ENCODE data around the gene TRPM7. TPM values are rescaled to one million over a fixed set of nuclear protein-coding genes. Genes with fewer than 3 reads are reported as not detected.

The TRPM7 gene
- total RNA-seq, 1 donor from 2014 or later = 34.5 TPM

- no peak for TF ChIP-seq CTCF (IDR thresholded peaks at IDR 0.05)
- DNase-seq (ENCODE audit: low spot score) = no peak
- Mint-ChIP-seq H3K4me1 (ENCODE audit: low read depth) (no peaks in the 10 kb centered on the region), H3K27ac (ENCODE audit: unreplicated experiment) (no peak overlapping the region), H3K4me3 (ENCODE audit: unreplicated experiment) (no peak overlapping the region), H3K27me3 (ENCODE audit: low read depth) (no peaks in the 10 kb centered on the region), H3K9me3 (ENCODE audit: low read depth) (no peaks in the 10 kb centered on the region), H3K36me3 (ENCODE audit: low read depth) (peaks cover 22% of the 10 kb centered on the region)
These were observed 128.6 kb downstream of the TRPM7 start for GRCh38 chr15:50558012-50558411.

DNA sequence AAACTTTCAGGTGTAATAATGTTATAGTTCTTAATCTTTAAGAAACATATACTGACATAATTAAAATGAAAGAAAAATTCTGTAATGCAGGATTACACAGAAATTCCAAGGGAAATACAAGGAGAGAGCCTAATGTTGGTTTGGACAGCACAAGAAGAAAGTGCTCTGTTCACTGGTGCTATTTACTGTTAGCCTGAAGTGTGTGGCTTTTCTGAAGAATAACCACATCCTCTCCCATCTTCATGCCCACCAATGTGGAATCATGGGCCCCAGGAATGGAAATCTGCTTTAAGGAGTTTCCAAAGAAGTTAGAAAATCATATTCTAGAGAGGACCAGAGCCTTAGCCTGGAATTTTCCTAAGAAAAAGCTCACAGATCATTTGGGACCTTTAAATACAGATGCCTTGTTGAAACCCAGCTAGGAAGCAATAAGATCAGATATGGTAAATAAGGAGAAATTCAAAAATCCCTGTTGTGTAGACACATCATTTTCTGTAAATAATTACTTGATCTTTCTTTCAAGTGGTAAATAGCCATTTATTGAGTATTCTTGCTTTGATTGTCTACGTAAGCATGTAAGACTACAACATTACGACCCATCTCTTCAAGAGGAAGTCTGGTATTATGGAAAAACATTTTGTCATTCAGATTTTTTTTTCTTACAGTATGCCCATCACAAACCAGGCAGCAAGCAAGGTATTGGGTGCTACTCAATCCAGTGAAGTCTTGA, 129.8 kb downstream of the TRPM7 start:
- Mint-ChIP-seq H3K9me3 (ENCODE audit: low read depth) (no peaks in the 10 kb centered on the region), H3K4me1 (ENCODE audit: low read depth) (no peaks in the 10 kb centered on the region), H3K27me3 (ENCODE audit: low read depth) (no peaks in the 10 kb centered on the region), H3K36me3 (ENCODE audit: low read depth) (peaks cover 18% of the 10 kb centered on the region), H3K27ac (ENCODE audit: unreplicated experiment) (no peak overlapping the region), H3K4me3 (ENCODE audit: unreplicated experiment) (no peak overlapping the region)
- no peak for DNase-seq (ENCODE audit: low spot score)
- TF ChIP-seq CTCF (IDR thresholded peaks at IDR 0.05) = no peak

DNA sequence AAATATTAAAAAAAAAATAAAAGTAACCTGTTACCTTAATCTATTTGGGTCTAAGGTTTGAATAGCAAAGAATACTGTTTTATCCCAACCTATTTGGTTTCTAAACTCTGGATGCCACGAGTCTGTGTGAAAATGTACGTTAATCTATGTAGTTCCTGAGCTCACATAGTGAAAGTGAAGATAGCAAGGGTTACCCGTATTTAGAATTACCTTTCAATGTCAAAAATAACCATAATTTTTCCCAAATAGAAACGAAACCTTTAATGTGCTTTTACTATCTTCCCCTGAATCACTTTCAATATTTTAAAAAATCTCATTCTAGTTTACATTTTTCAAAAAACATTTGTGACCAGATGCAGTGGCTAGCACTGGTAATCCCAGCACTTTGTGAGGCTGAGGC, 134.4 kb downstream of the TRPM7 start:
- H3K27ac Mint-ChIP-seq (ENCODE audit: unreplicated experiment) = no peak overlapping the region
- H3K4me3 Mint-ChIP-seq (ENCODE audit: unreplicated experiment) = no peak overlapping the region
- H3K9me3 Mint-ChIP-seq (ENCODE audit: low read depth) = no peaks in the 10 kb centered on the region
- no peak for DNase-seq (ENCODE audit: low spot score)
- H3K36me3 Mint-ChIP-seq (ENCODE audit: low read depth) = peaks cover 13% of the 10 kb centered on the region
- no peaks in the 10 kb centered on the region for H3K27me3 Mint-ChIP-seq (ENCODE audit: low read depth)
- peaks cover 3% of the 10 kb centered on the region for H3K4me1 Mint-ChIP-seq (ENCODE audit: low read depth)
- no peak for TF ChIP-seq CTCF (IDR thresholded peaks at IDR 0.05)

DNA sequence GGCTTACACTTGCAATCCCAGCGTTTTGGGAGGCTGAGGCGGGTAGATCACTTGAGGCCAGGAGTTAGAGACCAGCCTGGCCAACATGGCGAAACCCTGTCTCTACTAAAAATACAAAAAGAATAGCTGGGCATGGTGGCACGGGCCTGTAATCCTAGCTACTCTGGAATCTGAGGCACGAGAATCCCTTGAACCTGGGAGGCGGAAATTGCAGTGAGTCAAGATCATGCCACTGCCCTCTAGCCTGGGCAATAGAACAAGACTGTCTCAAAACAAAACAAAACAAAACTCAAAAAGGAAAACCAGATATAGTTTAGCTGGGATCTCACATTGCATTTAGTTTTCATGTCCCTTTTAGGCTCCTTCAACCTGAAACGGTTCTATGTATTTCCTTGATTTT, 137.3 kb downstream of the TRPM7 start:
- Mint-ChIP-seq H3K27ac (ENCODE audit: unreplicated experiment) (no peak overlapping the region), H3K9me3 (ENCODE audit: low read depth) (no peaks in the 10 kb centered on the region), H3K4me3 (ENCODE audit: unreplicated experiment) (no peak overlapping the region), H3K36me3 (ENCODE audit: low read depth) (peaks cover 4% of the 10 kb centered on the region), H3K27me3 (ENCODE audit: low read depth) (no peaks in the 10 kb centered on the region), H3K4me1 (ENCODE audit: low read depth) (peaks cover 3% of the 10 kb centered on the region)
- TF ChIP-seq CTCF (IDR thresholded peaks at IDR 0.05) = no peak
- no peak for DNase-seq (ENCODE audit: low spot score)

DNA sequence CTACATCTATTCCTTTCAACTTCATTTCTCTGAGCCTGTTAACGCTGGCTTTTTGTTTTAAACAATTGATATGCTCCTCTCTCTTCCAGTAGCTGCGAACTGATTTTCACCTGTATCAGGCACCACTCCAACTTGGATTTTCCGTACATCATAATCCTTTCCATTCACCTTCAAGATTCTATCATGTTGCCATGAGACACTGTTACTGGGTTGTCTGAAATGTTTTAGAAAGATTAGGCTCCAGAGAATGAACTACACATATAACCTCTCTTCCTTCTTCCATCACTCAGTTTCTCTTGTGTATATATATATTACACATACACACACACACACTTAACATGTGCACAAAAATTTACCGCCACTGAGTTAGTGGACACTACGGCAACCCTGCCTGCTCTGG, 140.0 kb downstream of the TRPM7 start, which contains the start of gene USP50:
Gene USP50, minus strand, starts transcription at position 101 of the 400 bp plus-strand sequence. CDS start 141 bp downstream, outside the sequence.
- DNase-seq (ENCODE audit: low spot score) = no peak
- no peak within 1 kb of the TSS for H3K27ac Mint-ChIP-seq (ENCODE audit: unreplicated experiment)
- peaks cover 3% of the 10 kb centered on the region for H3K36me3 Mint-ChIP-seq (ENCODE audit: low read depth)
- peaks cover 18% of the 10 kb centered on the region for H3K4me1 Mint-ChIP-seq (ENCODE audit: low read depth)
- no peaks in the 10 kb centered on the region for H3K27me3 Mint-ChIP-seq (ENCODE audit: low read depth)
- no peak for TF ChIP-seq CTCF (IDR thresholded peaks at IDR 0.05)
- H3K9me3 Mint-ChIP-seq (ENCODE audit: low read depth) = no peaks in the 10 kb centered on the region
- no peak within 1 kb of the TSS for H3K4me3 Mint-ChIP-seq (ENCODE audit: unreplicated experiment)
